HepG2 (cell line): ENCODE results near the gene TPP2. TPM values are rescaled to one million over a fixed set of nuclear protein-coding genes. Genes with fewer than 3 reads are reported as not detected.

Experiments used
- ATAC-seq: fragments of 200-7000 bp; cut with Tn5 transposase; 3 replicates; pipeline ENCODE4 v1.9.1; 2020; ENCODE audit warnings: mild to moderate bottlenecking, moderate library complexity
- BruUV-seq: library from RNA; stranded (reverse); fragments of 400-500 nt; replicated peaks from 2 replicates; lab custom pipeline; 2021; lab: Mats Ljungman, UMichigan
- CTCF ChIA-PET: fragments of 300-600 bp; formaldehyde crosslinking; extraction: SDS; loops from one replicate; lab custom pipeline; 2021; ENCODE audit warnings: low total read pairs, inconsistent platforms, low intra/inter-chr PET ratio; lab: Yijun Ruan, JAX
- POLR2A ChIA-PET: fragments of 350-600 bp; sonication (Branson Sonifier 250); formaldehyde crosslinking; loops from one replicate; lab custom pipeline; 2020; ENCODE audit warnings: antibody characterized with exemption, inconsistent platforms; lab: Yijun Ruan, JAX
- DNase-seq: peaks from one replicate; pipeline ENCODE4 v3.0.0-alpha.2; 2015; ENCODE audit warnings: low spot score
- FAIRE-seq: peaks from 3 replicates; lab custom pipeline; 2011; peaks lifted over from hg19 to GRCh38; lab: Jason Lieb, UNC
- H2AFZ ChIP-seq: one replicate; pipeline ENCODE4 v1.6.1; 2011; ENCODE audit warnings: low read length, inconsistent platforms
- H3K27ac ChIP-seq: fragments of 300-600 bp; 3 replicates; pipeline ENCODE4 v1.8.0; 2011; ENCODE audit warnings: mixed run types, mild to moderate bottlenecking, mixed read lengths, low read length, inconsistent platforms; ENCODE audit not compliant: insufficient read depth; ENCODE audit errors: extremely low read length
- H3K27me3 ChIP-seq, 2 experiments: fragments of 200-600 bp in 1 of 2; 2 replicates in 1 of 2; 3 replicates in 1 of 2; pipeline versions ENCODE4 v1.6.0 to v1.8.0; 2011; ENCODE audit warnings: low read length in 2 of 2, mild to moderate bottlenecking in 2 of 2, moderate library complexity in 2 of 2, inconsistent platforms in 1 of 2; ENCODE audit not compliant: insufficient read depth in 2 of 2, control insufficient read depth in 1 of 2
- H3K36me3 ChIP-seq, 2 experiments: fragments of 200-600 bp in 1 of 2; replicated peaks in 1 of 2; 2 replicates in 1 of 2; 3 replicates in 1 of 2; pipeline versions ENCODE4 v1.5.1 to v1.8.0; 2011; ENCODE audit warnings: low read length in 2 of 2, inconsistent platforms in 1 of 2; ENCODE audit not compliant: insufficient read depth in 2 of 2, control insufficient read depth in 1 of 2
- H3K4me1 ChIP-seq: 2 replicates; pipeline ENCODE4 v1.5.1; 2012; ENCODE audit warnings: low read length, inconsistent platforms; ENCODE audit not compliant: insufficient read depth
- H3K4me2 ChIP-seq: 2 replicates; pipeline ENCODE4 v1.6.0; 2011; ENCODE audit warnings: low read depth, low read length, inconsistent platforms
- H3K4me3 ChIP-seq, 3 experiments: fragments of 200-600 bp in 1 of 3; sonication (generic), shearing (Covaris generic) in 1 of 3; replicated peaks in 1 of 3; 2 replicates each; pipeline ENCODE4 v1.5.1; 2011 to 2016; ENCODE audit warnings: low read length in 3 of 3, inconsistent platforms in 2 of 3, low read depth in 2 of 3, mild to moderate bottlenecking in 2 of 3, control low read depth in 1 of 3, mixed read lengths in 1 of 3; ENCODE audit not compliant: insufficient read depth in 1 of 3
- H3K79me2 ChIP-seq: one replicate; pipeline ENCODE4 v1.6.1; 2011; ENCODE audit warnings: low read length, inconsistent platforms; ENCODE audit not compliant: insufficient read depth
- H3K9ac ChIP-seq: 2 replicates; pipeline ENCODE4 v1.6.0; 2011; ENCODE audit warnings: mild to moderate bottlenecking, low read depth, low read length, inconsistent platforms; ENCODE audit not compliant: insufficient read depth
- H3K9me3 ChIP-seq: 2 replicates; pipeline ENCODE4 v1.5.1; 2012; ENCODE audit warnings: mild to moderate bottlenecking, low read length
- H4K20me1 ChIP-seq: 2 replicates; pipeline ENCODE4 v1.6.0; 2011; ENCODE audit warnings: inconsistent platforms, mild to moderate bottlenecking, low read length, moderate library complexity; ENCODE audit not compliant: insufficient read depth
- CBX2 ChIP-seq, 2 experiments: fragments of 200-600 bp in 1 of 2; sonication (generic); formaldehyde crosslinking in 1 of 2; IDR thresholded peaks; 2 replicates each; pipeline versions ENCODE4 v1.7.0 to v1.8.1; 2018 to 2022; ENCODE audit warnings: low read depth in 2 of 2, low read length in 1 of 2, mild to moderate bottlenecking in 1 of 2, missing genetic modification reagents in 1 of 2
- HMGA1 ChIP-seq: sonication (generic); formaldehyde crosslinking; conservative IDR thresholded peaks from 2 replicates; pipeline ENCODE4 v1.4.0; 2020; ENCODE audit warnings: missing genetic modification reagents
- MLLT10 ChIP-seq: sonication (generic); formaldehyde crosslinking; IDR thresholded peaks from 2 replicates; pipeline ENCODE4 v1.4.0; 2020; ENCODE audit warnings: missing genetic modification reagents
- NPAS2 ChIP-seq: sonication (generic); formaldehyde crosslinking; IDR thresholded peaks from 2 replicates; pipeline ENCODE4 v1.8.0; 2022; ENCODE audit warnings: mild to moderate bottlenecking, missing genetic modification reagents, borderline replicate concordance
- PHF21A ChIP-seq: sonication (generic); formaldehyde crosslinking; IDR thresholded peaks from 2 replicates; pipeline ENCODE4 v1.5.0; 2020; ENCODE audit warnings: mild to moderate bottlenecking, missing genetic modification reagents
- REL ChIP-seq: sonication (generic); formaldehyde crosslinking; conservative IDR thresholded peaks from 2 replicates; pipeline ENCODE4 v1.8.0; 2022; ENCODE audit warnings: mild to moderate bottlenecking, missing genetic modification reagents, moderate library complexity
- SSRP1 ChIP-seq: IDR thresholded peaks from 2 replicates; pipeline ENCODE4 v1.6.1; 2016; ENCODE audit warnings: control low read depth
- TBX3 ChIP-seq: fragments of 450-650 bp; IDR thresholded peaks from 2 replicates; pipeline ENCODE4 v1.6.1; 2017; ENCODE audit warnings: antibody characterized with exemption, mild to moderate bottlenecking, inconsistent platforms, borderline replicate concordance
- ZNF205 ChIP-seq: IDR thresholded peaks from 2 replicates; pipeline ENCODE4 v1.6.1; 2018; ENCODE audit warnings: missing biosample characterization, missing genetic modification reagents
- ZNF282 ChIP-seq: fragments of 450-650 bp; IDR thresholded peaks from 2 replicates; pipeline ENCODE4 v1.6.1; 2018; ENCODE audit not compliant: partially characterized antibody
- ZNF552 ChIP-seq: sonication (generic); formaldehyde crosslinking; IDR thresholded peaks from 2 replicates; pipeline ENCODE4 v1.9.0; 2022; ENCODE audit warnings: missing genetic modification reagents, mild to moderate bottlenecking, borderline replicate concordance
- ZNF75D ChIP-seq: sonication (generic); formaldehyde crosslinking; IDR thresholded peaks from 2 replicates; pipeline ENCODE4 v1.8.1; 2023; ENCODE audit warnings: missing genetic modification reagents, mild to moderate bottlenecking, borderline replicate concordance
- ZSCAN31 ChIP-seq: sonication (generic); formaldehyde crosslinking; IDR thresholded peaks from 2 replicates; pipeline ENCODE4 v1.5.0; 2020; ENCODE audit warnings: low read depth, mild to moderate bottlenecking, missing genetic modification reagents
- WGBS: methylation state at CpG from one replicate; pipeline ENCODE4 v1.1.6; 2017; ENCODE audit warnings: low lambda C conversion rate; 5-methylcytosine and 5-hydroxymethylcytosine counted together
- in situ Hi-C: cut with HindIII; loops from 2 replicates; pipeline ENCODE4 v1.10.0; 2017; ENCODE audit warnings: low pct_unique_long_range_greater_than_20kb; ENCODE audit not compliant: extremely low pct_ligation_motif_present
- intact Hi-C: fragments of 100-400 bp; cut with micrococcal nuclease; formaldehyde crosslinking; loops from one replicate; pipeline ENCODE4 v1.10.0; 2022; ENCODE audit not compliant: unreplicated experiment
- polyA plus RNA-seq, 8 experiments: library from polyadenylated mRNA; depleted of rRNA in 3 of 8; stranded (reverse) in 7 of 8; unstranded in 1 of 8; fragments of >200 nt; fragmentation: Illumina TruSeq in 4 of 8; extraction: Trizol in 4 of 8; gene quantifications; 2 replicates each; pipeline versions ENCODE4 v1.2.1 to v1.2.3, GENCODE V29; 2011 to 2016; ENCODE audit warnings: low read depth in 4 of 8, missing spikeins in 1 of 8, mixed read lengths in 1 of 8; ENCODE audit not compliant: insufficient read depth in 1 of 8
- total RNA-seq, 5 experiments: library from RNA; depleted of rRNA; stranded (reverse); fragments of >200 nt; fragmentation: Illumina TruSeq; extraction: Trizol; gene quantifications; 2 replicates each; pipeline ENCODE4 v1.2.3, GENCODE V29; 2016; ENCODE audit warnings: low read depth in 1 of 5
- TF ChIP-seq, protein P1 (sequence below): sonication (generic); formaldehyde crosslinking; IDR thresholded peaks from 2 replicates; pipeline ENCODE4 v1.4.0; 2020; ENCODE audit warnings: missing genetic modification reagents; ENCODE audit errors: not compliant biosample characterization
- TF ChIP-seq, protein P2 (sequence below): sonication (generic); formaldehyde crosslinking; IDR thresholded peaks from 2 replicates; pipeline ENCODE4 v1.5.1; 2020; ENCODE audit warnings: mild to moderate bottlenecking, missing genetic modification reagents, moderate library complexity
- TF ChIP-seq, protein P3 (sequence below): IDR thresholded peaks from 2 replicates; pipeline ENCODE4 v1.6.1; 2016; ENCODE audit warnings: low read depth, borderline replicate concordance
- TF ChIP-seq, protein P4 (sequence below): sonication (generic); formaldehyde crosslinking; IDR thresholded peaks from 2 replicates; pipeline ENCODE4 v1.4.0; 2020; ENCODE audit warnings: missing genetic modification reagents

TPP2 gene
- total and polyA plus RNA-seq, 2 of the 13 experiments (the other 11 are each of a cell fraction or from before 2014, with no cell fraction given) = 16.4 to 52.1 TPM

DNA sequence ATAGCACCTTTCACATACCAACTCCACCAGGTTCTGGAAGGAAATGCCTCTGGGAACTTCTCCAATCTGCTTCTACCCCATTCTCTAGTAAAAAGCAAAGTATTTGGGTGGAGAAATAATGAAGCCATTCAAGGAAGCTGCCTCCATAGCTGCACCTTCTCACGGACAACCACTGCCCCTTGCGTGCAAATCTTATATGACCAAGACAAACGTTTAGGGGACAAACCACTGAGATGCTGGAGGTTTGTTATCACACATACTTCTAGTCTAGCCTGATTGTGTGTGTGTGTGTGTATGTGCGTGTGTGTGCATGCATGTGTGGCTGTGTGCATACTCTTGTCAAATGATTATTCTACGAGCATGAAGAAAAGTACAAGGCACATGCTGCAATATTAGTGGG lies 104.5 kb downstream of the TPP2 start:
- BruUV-seq = no TSS peak

DNA sequence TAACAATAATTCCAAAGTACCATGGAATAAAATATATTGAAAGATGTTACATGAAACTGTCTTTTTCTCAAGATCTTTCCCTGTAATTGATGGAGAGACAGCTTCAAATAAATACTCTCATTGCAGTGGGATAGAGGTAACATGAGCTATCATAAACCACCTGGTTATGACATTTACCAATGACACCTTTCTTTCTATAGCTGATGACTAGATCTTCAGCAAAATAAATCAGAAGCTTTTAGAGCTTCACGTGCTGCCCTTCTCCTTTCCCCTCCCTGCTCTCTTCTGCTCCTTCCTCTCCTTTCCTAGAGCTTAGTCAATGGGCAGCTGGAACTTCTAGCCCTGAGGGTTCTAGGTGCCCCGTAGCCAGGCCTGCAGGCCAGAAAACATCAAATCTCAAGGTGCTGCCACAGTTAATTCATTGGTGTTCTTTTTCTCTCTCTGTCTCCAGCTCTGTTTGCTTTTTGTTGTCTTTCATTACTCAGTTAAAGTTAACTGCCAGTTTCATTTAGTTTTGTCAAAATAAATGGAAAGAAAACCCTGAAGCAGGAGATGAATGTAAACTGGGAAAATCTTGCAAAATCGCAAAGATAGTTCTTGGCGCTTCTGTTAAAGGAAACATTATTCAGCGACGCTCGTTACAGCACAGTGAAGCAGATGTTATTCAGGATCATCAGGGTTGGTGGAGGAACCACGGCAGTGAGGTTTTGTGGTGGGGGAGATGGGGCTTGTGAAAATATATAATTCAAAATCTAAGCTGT lies 106.4 kb downstream of the TPP2 start:
- no peak overlapping the region for H3K4me2 ChIP-seq
- ATAC-seq = no peak
- peaks cover 0 to 5% of the 10 kb centered on the region in 2 experiments; a peak in 1 of 5 replicates for H3K27me3 ChIP-seq
- CTCF ChIA-PET = no interaction called here
- WGBS = 40% methylated on average over 8 of the region's 8 CpGs
- H4K20me1 ChIP-seq = no peaks in the 10 kb centered on the region
- no peak for FAIRE-seq
- in situ Hi-C loops (no loop called here), intact Hi-C loops (no loop called here)
- H3K9me3 ChIP-seq = peaks cover 8% of the 10 kb centered on the region; the same call in 1 of the 2 replicates
- no peak overlapping the region for H2AFZ ChIP-seq
- no peaks in the 10 kb centered on the region for H3K4me1 ChIP-seq
- POLR2A ChIA-PET = no interaction called here
- no peak for DNase-seq
- no peaks in the 10 kb centered on the region for H3K79me2 ChIP-seq
- no peak overlapping the region for H3K27ac ChIP-seq
- no TSS peak for BruUV-seq
- no peaks in the 10 kb centered on the region for H3K36me3 ChIP-seq
- no peak overlapping the region for H3K4me3 ChIP-seq
- no peak overlapping the region for H3K9ac ChIP-seq
- TF ChIP-seq PHF21A (no peak), ZNF205 (CRISPR knock-in tag) (no peak), ZNF282 (no peak), ZNF75D (no peak), ZNF552 (CRISPR knock-in tag) (no peak), REL (CRISPR knock-in tag) (no peak), NPAS2 (CRISPR knock-in tag) (no peak)
- TF ChIP-seq, protein P1, sequence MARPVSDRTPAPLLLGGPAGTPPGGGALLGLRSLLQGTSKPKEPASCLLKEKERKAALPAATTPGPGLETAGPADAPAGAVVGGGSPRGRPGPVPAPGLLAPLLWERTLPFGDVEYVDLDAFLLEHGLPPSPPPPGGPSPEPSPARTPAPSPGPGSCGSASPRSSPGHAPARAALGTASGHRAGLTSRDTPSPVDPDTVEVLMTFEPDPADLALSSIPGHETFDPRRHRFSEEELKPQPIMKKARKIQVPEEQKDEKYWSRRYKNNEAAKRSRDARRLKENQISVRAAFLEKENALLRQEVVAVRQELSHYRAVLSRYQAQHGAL (CRISPR knock-in tag) = no peak
- TF ChIP-seq, protein P2, sequence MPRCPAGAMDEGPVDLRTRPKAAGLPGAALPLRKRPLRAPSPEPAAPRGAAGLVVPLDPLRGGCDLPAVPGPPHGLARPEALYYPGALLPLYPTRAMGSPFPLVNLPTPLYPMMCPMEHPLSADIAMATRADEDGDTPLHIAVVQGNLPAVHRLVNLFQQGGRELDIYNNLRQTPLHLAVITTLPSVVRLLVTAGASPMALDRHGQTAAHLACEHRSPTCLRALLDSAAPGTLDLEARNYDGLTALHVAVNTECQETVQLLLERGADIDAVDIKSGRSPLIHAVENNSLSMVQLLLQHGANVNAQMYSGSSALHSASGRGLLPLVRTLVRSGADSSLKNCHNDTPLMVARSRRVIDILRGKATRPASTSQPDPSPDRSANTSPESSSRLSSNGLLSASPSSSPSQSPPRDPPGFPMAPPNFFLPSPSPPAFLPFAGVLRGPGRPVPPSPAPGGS = no peak

More for the DNA sequence above, 104.5 kb downstream of the TPP2 start:
- ChIA-PET POLR2A (no interaction called here), CTCF (no interaction called here)
- Histone ChIP-seq H3K36me3 (no peaks in the 10 kb centered on the region), H3K4me3 (no peak overlapping the region), H3K4me2 (no peak overlapping the region), H3K27me3 (peaks cover 0 to 5% of the 10 kb centered on the region in 2 experiments; a peak in 1 of 5 replicates), H3K27ac (no peak overlapping the region), H3K79me2 (no peaks in the 10 kb centered on the region), H3K9me3 (peaks cover 8% of the 10 kb centered on the region; the same call in 1 of the 2 replicates), H3K4me1 (peaks cover 10% of the 10 kb centered on the region; the same call in 1 of the 2 replicates), H3K9ac (no peak overlapping the region), H4K20me1 (no peaks in the 10 kb centered on the region), H2AFZ (no peak overlapping the region)
- intact Hi-C loops (no loop called here), in situ Hi-C loops (no loop called here)
- ATAC-seq (no peak), DNase-seq (no peak), FAIRE-seq (no peak)
- no peak for TF ChIP-seq TBX3
- TF ChIP-seq CBX2 (IDR thresholded peaks at IDR 0.05; ENCODE audit: low read depth, low read length) = no peak
- no peak for TF ChIP-seq CBX2 (CRISPR knock-in tag; IDR thresholded peaks at IDR 0.05; ENCODE audit: low read depth)
- TF ChIP-seq, protein P3, sequence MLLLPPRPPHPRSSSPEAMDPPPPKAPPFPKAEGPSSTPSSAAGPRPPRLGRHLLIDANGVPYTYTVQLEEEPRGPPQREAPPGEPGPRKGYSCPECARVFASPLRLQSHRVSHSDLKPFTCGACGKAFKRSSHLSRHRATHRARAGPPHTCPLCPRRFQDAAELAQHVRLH (CRISPR knock-in tag) = no peak
- TF ChIP-seq HMGA1 (CRISPR knock-in tag) = no peak
- TF ChIP-seq MLLT10 (CRISPR knock-in tag) = no peak
- no peak for TF ChIP-seq SSRP1 (CRISPR knock-in tag)
- TF ChIP-seq ZSCAN31 = no peak
- TF ChIP-seq, protein P4, sequence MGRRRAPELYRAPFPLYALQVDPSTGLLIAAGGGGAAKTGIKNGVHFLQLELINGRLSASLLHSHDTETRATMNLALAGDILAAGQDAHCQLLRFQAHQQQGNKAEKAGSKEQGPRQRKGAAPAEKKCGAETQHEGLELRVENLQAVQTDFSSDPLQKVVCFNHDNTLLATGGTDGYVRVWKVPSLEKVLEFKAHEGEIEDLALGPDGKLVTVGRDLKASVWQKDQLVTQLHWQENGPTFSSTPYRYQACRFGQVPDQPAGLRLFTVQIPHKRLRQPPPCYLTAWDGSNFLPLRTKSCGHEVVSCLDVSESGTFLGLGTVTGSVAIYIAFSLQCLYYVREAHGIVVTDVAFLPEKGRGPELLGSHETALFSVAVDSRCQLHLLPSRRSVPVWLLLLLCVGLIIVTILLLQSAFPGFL (CRISPR knock-in tag) = no peak
- 62% methylated on average over 5 of the region's 5 CpGs for WGBS
